ENCODE data around the gene PSMA6. TPM values are rescaled to one million over a fixed set of nuclear protein-coding genes. Genes with fewer than 3 reads are reported as not detected.

The PSMA6 gene
- total and polyA plus RNA-seq, 2 of the 13 experiments (the other 11 are each of a cell fraction or from before 2014, with no cell fraction given) = 525 to 1,109 TPM

GRCh38 chr14:35340616-35341453 lies 48.7 kb downstream of the PSMA6 start (continued):
- TF ChIP-seq AGO1 (IDR thresholded peaks at IDR 0.05; ENCODE audit: low read depth, low read length, poor library complexity, severe bottlenecking) = no peak
- TF ChIP-seq SMARCC2 (IDR thresholded peaks at IDR 0.05) = no peak

- Histone ChIP-seq H3K36me3 (replicated peaks in 1 of 2; ENCODE audit: control insufficient read depth in 1 of 2, insufficient read depth in 2 of 2, low read length in 2 of 2) (no peaks in the 10 kb centered on the region), H3K4me3 (replicated peaks in 1 of 3; ENCODE audit: insufficient read depth in 1 of 3, low read depth in 2 of 3, low read length in 3 of 3) (peak overlapping the region; percentile 63 to 78 (median 64)), H3K4me1 (ENCODE audit: insufficient read depth, low read length) (peaks cover 88% of the 10 kb centered on the region), H2AFZ (ENCODE audit: low read length) (no peak overlapping the region), H4K20me1 (ENCODE audit: insufficient read depth, low read length) (no peaks in the 10 kb centered on the region), H3K27me3 (ENCODE audit: control insufficient read depth in 1 of 2, insufficient read depth in 2 of 2, low read length in 2 of 2) (peaks cover 0 to 3% of the 10 kb centered on the region in 2 experiments; a peak in 2 of 5 replicates), H3K9me3 (ENCODE audit: low read length) (no peaks in the 10 kb centered on the region), H3K27ac (ENCODE audit: extremely low read length, insufficient read depth, low read length) (no peak overlapping the region), H3K9ac (ENCODE audit: insufficient read depth, low read depth, low read length) (peak overlapping the region; percentile 60; the same call in 1 of the 2 replicates), H3K79me2 (ENCODE audit: insufficient read depth, low read length) (no peaks in the 10 kb centered on the region), H3K4me2 (ENCODE audit: low read depth, low read length) (peak overlapping the region; percentile 95)
- FAIRE-seq = peak; percentile 82
- in situ Hi-C loops (cut with HindIII; ENCODE audit: extremely low pct_ligation_motif_present, low pct_unique_long_range_greater_than_20kb) = no loop called here
- CTCF ChIA-PET (ENCODE audit: low intra/inter-chr PET ratio, low total read pairs) = interaction anchor here (1.4 kb wide), 1 partner anchor 63 kb away, joined by 3 read pairs; the partner anchor contains the start of gene NFKBIA
- intact Hi-C loops (cut with micrococcal nuclease; ENCODE audit: unreplicated experiment) = no loop called here
- peak; percentile 7 for ATAC-seq
- no TSS peak for BruUV-seq (replicated peaks)
- POLR2A ChIA-PET = interaction anchor here (0.8 to 15.5 kb wide), 17 partner anchors 9 to 358 kb away, joined by 3 to 473 read pairs (median 9); partner anchors contain the start of genes NFKBIA, PPP2R3C, PSMA6 and SRP54
- DNase-seq (ENCODE audit: low spot score) = no peak
- 0% methylated on average over 4 of the region's 4 CpGs for WGBS (ENCODE audit: low lambda C conversion rate)
- TF ChIP-seq JARID2 (CRISPR knock-in tag; IDR thresholded peaks at IDR 0.05; ENCODE audit: insufficient replicate concordance) (no peak), PLRG1 (conservative IDR thresholded peaks at IDR 0.05) (no peak), SMC3 (IDR thresholded peaks at IDR 0.05; ENCODE audit: low read length) (no peak), ZNF292 (CRISPR knock-in tag; IDR thresholded peaks at IDR 0.05; ENCODE audit: borderline replicate concordance, low read depth) (no peak), ZBTB7B (CRISPR knock-in tag; IDR thresholded peaks at IDR 0.05) (peak; percentile 58; the same call in 1 of the 2 replicates), SIN3A (IDR thresholded peaks at IDR 0.05; ENCODE audit: borderline replicate concordance, low read depth, low read length) (0 out of 2 replicates have a peak, but pooled peaks have one; percentile 33), TEAD3 (CRISPR knock-in tag; optimal IDR thresholded peaks at IDR 0.05; ENCODE audit: borderline replicate concordance) (peak; percentile 14), MIXL1 (CRISPR knock-in tag; IDR thresholded peaks at IDR 0.05) (no peak), ZNF678 (CRISPR knock-in tag; IDR thresholded peaks at IDR 0.05) (peak; percentile 91; the same call in 1 of the 2 replicates), FOXP4 (CRISPR knock-in tag; IDR thresholded peaks at IDR 0.05) (peak; percentile 75), ZNF142 (CRISPR knock-in tag; IDR thresholded peaks at IDR 0.05) (peak; percentile 46; the same call in 1 of the 2 replicates), REPIN1 (CRISPR knock-in tag; IDR thresholded peaks at IDR 0.05; ENCODE audit: borderline replicate concordance, low read depth) (peak; percentile 76; the same call in 1 of the 2 replicates), KDM1A (CRISPR knock-in tag; IDR thresholded peaks at IDR 0.05) (no peak)
Observed at GRCh38 chr14:35341454-35341750, 49.2 kb downstream of the PSMA6 start.
